GM12801 (cell line): Measurements from ENCODE around the gene TMEM154.

ENCODE experiments used
- TF ChIP-seq, protein P1 (sequence below): IDR thresholded peaks from one replicate; pipeline ENCODE4 v1.5.1; 2011; ENCODE audit warnings: control low read depth; ENCODE audit not compliant: insufficient read length; ENCODE audit errors: extremely low read depth

TMEM154 gene

DNA sequence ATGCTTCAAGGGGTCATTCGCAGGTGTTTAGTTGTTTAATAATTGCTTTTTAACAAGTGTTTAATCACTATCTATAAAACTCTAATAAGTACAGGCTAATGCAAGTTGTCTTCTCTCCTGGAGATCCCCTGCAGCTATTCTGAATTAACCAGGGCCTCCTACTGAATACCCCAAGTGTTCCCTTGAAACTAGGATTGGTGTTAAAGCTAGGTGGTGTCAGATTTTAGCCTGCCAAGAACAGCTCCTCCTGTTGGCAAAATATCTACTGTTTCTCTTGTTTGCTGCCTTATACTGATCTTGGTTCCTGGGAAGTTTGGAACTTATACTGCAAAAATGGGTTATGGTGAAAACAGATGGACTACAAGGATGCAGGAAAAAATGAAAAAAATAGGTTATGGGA, 26.1 kb upstream of the TMEM154 start:
- TF ChIP-seq, protein P1, sequence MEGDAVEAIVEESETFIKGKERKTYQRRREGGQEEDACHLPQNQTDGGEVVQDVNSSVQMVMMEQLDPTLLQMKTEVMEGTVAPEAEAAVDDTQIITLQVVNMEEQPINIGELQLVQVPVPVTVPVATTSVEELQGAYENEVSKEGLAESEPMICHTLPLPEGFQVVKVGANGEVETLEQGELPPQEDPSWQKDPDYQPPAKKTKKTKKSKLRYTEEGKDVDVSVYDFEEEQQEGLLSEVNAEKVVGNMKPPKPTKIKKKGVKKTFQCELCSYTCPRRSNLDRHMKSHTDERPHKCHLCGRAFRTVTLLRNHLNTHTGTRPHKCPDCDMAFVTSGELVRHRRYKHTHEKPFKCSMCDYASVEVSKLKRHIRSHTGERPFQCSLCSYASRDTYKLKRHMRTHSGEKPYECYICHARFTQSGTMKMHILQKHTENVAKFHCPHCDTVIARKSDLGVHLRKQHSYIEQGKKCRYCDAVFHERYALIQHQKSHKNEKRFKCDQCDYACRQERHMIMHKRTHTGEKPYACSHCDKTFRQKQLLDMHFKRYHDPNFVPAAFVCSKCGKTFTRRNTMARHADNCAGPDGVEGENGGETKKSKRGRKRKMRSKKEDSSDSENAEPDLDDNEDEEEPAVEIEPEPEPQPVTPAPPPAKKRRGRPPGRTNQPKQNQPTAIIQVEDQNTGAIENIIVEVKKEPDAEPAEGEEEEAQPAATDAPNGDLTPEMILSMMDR, result no peak

DNA sequence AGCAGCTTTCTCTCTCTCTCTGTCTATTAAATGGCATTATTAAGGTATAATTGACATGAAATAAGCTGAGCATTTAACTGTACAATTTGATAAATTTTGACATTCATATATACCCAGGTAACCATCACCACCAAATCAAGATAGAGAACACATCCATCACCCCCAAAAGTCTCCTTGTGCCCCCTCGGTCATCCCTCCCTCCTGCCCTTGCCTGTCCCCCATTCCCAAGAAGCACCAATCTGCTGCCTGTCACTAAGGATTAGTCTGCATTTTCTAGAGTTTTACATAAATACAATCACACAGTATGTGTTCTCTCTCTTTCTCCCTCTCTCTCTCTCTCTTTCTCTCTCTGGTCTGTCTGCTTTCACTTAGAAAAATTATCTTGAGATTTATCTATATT, 25.0 kb upstream of the TMEM154 start:
- TF ChIP-seq, protein P1, result no peak

DNA sequence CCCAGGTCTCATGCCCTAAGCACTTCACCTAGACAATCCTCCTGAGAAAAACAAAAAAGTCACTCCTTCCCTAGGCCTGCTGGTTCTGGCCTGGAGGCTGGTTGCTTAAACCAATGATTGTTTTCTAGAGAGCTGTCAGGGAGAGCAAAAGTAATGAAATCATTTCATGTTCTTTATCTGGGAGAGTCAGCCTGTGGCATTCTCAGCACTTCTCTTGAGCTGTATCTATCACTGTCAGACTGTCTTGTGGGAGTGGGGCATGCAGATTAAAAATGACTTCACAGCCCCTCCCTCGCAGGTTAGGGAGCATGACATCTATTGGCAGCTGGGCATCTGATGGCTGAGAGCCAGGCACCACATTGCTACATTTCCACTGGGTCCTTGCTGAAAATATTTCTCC, 20.4 kb upstream of the TMEM154 start:
- TF ChIP-seq, protein P1, result no peak

DNA sequence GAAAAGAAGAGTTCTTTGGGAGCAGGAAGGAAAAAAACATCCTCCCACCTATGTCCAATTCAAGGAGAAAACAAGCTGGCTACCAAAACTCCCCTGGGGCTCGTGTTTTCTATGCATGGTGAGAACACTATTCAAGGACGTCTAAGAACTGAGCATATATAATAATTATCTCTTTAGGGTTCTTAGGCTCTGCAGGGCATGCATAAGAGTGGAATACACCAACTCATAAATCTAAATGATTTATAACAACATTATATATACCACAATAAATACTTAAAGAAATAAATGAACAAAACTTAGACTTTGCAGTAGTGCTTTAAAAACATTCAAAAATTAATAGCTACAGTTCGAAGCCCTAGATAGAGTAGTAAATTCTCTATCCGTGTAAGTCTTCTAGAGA, 19.5 kb upstream of the TMEM154 start:
- TF ChIP-seq, protein P1, result no peak

DNA sequence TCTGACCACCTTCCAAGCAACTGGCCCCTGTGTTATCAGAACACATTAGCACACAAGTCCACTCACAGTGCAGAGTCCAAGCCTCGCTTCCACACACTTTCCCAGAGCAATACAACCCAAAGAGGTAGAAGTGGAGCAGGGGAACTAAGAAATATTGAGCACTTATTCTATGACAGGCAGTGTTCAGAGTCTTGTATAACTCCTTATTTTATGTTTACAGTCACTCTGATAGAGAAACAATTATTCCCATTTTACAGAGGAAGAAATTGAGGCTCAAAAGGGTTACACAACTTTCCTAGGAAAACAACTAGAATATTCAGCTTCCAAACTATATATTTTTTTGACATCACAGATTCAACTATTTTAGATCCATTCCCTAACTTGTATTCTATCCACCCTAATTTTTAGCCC, 18.3 kb upstream of the TMEM154 start:
- TF ChIP-seq, protein P1, result no peak

DNA sequence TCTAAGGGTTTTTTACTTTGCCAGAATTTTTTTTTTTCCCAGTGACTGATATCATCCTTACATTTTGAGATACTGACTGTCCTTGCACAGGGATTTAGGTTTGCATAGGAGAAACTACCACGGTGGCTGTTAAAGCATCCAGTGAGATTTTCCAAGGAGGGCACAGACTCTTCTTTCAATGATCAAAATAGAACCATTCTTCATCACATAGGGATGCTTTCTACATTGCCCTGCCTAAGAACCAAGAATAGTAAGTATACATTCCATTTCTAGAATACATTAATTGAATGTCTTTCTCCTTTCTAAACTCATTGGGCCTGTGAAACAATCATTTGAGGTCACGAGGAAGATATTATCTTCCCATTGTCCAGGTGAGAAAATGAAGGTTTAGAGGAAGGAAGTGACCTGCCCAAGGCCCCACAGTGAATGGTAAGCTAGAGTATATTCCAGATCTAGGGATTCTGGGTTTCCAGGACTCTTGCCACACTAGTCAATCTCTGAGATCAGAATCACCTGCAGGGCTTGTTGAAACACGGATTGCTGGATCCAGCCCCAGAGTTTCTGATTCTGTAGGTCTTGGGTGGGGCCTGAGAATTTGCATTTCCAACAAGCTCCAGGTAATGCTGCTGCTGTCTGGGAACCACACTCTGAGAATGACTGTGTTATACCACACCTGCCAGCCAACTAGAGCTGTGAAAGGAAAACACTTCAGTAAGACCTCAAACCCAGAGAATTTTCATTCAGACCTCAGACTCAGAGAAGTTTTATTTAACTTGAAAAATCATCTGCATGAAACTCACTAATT, 17.7 kb upstream of the TMEM154 start:
- TF ChIP-seq, protein P1, result no peak

DNA sequence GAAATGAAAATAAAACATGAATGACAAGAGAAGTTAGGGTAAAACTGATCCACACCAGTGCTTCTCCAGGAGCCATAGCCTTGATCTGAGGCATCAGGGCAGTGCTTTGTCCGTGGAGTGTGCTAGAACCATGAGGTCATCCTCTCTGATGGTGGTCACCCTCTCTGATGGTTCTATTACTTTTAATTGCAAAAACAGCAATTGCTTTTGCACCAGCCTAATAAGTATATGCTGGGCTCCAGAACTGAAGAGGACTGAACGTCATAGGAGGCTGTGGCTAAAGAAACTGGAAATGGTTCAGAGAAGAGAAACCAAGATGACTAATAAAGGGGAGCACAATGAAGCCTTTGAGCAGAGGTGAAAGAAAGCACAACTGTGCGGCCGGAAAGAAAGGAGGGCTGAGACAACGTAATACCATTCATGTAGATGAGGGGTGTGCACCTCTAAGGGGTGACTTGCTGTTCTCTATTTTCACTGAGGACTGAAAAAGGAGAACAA, 17.0 kb upstream of the TMEM154 start:
- TF ChIP-seq, protein P1, result no peak
